Ramos (cell line): Measurements from ENCODE around the gene SMYD5.
"Not testable (repeated sequence)": the region's sequence is repeated elsewhere in the genome, so short reads cannot be mapped to it uniquely, and the experiment has no call there.

Experiments used
- in situ Hi-C: fragments of 300-500 bp; cut with MboI; formaldehyde crosslinking; loops from one replicate; pipeline ENCODE4 v1.14.3; 2022; ENCODE audit warnings: low sequenced_read_pairs; ENCODE audit not compliant: unreplicated experiment

SMYD5 gene

GRCh38 chr2:73214120-73215035 is at the start of gene SMYD5:
TSS of gene SMYD5 (plus strand) at chr2:73214245. CDS start at chr2:73214267, 22 bp downstream.
- in situ Hi-C loops = no loop called here

- in situ Hi-C loops = not testable (repeated sequence)
Measured at GRCh38 chr2:73165978-73166377, 48.1 kb upstream of the SMYD5 start.

DNA sequence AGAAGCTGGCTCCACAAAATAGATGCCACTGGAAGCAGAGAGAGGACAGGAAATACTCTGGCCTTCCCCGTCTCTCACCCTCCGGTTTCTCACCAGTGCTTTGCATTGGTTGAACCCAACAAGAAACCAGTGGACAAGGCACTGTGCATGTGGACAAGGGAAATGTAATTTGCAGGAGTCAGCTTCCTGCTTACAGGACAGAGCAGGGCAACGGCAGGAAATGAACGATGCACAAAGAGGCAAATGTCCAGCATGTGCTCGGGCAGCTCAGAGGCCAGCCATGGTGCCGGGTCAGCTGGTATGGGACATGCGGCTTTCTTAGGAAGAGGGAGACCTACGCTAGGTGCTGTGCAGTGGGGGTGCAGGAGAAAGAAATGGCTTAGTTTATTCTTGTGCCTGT is 47.2 kb upstream of the SMYD5 start:
- in situ Hi-C loops = not testable (repeated sequence)

DNA sequence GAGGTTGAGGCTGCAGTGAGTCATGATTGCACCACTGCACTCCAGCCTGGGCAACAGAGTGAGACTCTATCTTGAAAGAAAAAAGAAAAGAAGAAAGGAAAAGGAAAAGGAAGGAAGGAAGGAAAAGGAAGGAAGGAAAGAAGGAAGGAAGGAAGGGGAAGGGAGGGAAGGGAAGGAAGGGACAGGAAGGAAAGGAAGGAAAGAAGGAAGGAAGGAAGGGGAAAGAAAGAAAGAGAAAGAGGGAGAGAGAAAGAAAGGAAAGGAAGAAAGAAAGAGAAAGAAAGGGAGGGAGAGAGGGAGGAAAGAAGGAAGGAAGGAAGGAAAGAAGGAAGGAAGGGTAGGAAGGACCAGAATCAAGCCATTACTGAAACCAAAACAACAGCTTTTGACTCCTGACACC is 45.7 kb upstream of the SMYD5 start:
- in situ Hi-C loops = not testable (repeated sequence)

- in situ Hi-C loops = loop anchor here (10.0 kb wide), 2 partner anchors 86 to 276 kb away; no protein-coding TSS in a partner anchor
Measured at GRCh38 chr2:73170341-73170740, 43.7 kb upstream of the SMYD5 start.

DNA sequence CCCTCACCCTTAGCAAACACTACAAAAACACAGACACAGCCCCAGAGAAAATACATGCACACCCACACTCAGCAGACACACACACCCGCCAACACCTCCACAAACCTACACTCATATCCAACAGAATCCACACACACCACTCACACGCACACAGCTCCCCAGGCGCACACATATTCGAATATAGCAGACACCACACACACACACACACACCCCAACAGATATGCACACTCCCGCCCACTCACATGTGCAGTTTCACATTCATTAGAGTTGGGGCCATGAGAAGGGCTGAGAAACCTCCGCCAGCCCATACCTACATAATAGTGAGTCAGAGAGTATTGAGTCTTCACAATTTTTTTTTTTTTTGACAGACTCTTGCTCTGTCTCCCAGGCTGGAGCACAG is 41.1 kb upstream of the SMYD5 start:
- in situ Hi-C loops = loop anchor here (10.0 kb wide), 2 partner anchors 88 to 278 kb away; no protein-coding TSS in a partner anchor

- in situ Hi-C loops = loop anchor here (10.0 kb wide), 2 partner anchors 89 to 279 kb away; no protein-coding TSS in a partner anchor
Measured at GRCh38 chr2:73173781-73174180, 40.3 kb upstream of the SMYD5 start.

DNA sequence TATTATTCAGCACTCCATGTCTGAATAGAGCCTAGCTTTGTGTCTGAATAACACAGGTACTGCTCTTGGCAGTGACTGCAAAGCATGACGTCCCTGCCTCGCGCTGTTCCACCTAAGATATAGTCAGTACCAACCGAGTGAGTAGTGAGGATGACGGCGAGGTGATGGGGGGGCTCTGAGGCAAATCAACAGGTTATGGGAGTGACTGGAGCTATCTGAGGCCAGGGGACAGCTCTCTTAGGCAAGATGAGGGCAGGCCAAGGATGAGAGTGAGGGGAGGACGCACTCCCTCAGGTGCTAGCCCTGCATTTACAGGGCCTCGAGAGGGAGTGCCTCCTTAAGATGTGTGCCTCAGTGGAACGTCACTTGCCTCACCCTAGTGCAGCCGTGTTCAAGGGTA is 39.8 kb upstream of the SMYD5 start:
- in situ Hi-C loops = loop anchor here (10.0 kb wide), 2 partner anchors 89 to 279 kb away; no protein-coding TSS in a partner anchor

GRCh38 chr2:73174941-73175662 is 38.9 kb upstream of the SMYD5 start:
- in situ Hi-C loops = loop anchor here (10.0 to 25.0 kb wide), 3 partner anchors 90 to 280 kb away; no protein-coding TSS in a partner anchor

DNA sequence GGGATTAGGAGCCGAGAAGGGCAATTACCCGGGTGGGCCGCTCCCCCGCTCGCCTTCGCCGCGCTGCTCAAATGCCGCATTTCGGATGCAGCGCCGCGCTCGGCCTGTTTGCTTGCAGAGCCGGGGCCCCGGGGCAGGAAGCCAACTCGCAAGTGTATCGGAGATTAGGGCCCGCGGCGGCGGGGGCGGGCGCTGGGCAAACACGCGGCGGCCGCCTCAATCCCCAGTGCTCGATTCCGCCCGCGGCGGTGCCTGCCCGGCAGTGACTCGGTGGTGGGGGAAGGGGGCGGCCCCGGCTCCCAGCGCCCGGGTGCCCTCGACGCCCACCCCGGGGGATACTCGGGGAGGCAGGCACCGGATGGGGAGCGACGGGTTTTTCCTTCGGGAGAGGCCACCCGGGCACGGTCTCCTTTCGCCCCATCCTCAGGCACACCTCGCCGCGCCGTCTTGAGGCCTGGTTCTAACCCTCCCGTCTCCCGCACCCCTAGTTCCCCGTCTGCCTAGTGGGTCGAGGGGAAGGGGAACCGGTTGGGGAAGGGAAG is 38.3 kb upstream of the SMYD5 start:
- in situ Hi-C loops = loop anchor here (10.0 to 25.0 kb wide), 3 partner anchors 91 to 281 kb away; no protein-coding TSS in a partner anchor

DNA sequence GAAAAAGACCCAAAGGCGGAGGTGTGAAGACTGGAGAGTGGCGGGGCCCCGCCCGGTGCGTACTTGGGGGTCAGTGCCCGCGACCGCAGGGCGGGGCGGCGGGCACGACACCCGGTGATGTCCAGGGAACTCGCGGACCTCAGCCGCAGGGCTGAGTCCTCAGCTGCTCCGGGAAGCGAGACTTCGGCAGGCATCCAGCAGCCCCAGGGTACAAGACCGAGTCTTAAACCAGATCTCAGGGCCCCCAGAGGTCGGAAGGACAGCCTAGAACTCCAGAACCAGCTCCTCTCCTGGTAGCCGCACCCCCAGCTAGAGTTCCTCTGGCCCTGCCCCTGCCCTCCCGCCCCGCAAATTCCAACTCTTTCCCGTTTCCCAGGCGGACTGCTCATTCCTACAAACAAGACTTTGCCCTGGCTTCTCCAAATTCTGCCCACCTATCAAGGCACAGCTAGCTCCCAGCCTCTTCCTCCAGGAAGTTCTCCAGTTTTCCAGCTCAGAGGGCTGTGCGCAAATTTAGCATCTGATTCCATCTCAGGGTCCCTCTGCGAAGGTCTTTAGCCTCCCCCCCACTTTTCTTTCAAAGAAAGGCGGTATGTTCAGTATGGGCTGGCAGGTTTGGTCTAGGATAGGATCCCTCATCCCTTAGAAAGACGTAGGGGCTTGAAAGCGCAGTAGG is 37.7 kb upstream of the SMYD5 start:
- in situ Hi-C loops = loop anchor here (10.0 to 25.0 kb wide), 3 partner anchors 92 to 282 kb away; no protein-coding TSS in a partner anchor

GRCh38 chr2:73176881-73177644 is 37.0 kb upstream of the SMYD5 start:
- in situ Hi-C loops = loop anchor here (10.0 to 25.0 kb wide), 3 partner anchors 92 to 282 kb away; no protein-coding TSS in a partner anchor

- in situ Hi-C loops = loop anchor here (10.0 to 25.0 kb wide), 3 partner anchors 93 to 283 kb away; no protein-coding TSS in a partner anchor
Measured at GRCh38 chr2:73177645-73178255, 36.3 kb upstream of the SMYD5 start.

GRCh38 chr2:73185965-73186364 is 28.1 kb upstream of the SMYD5 start:
- in situ Hi-C loops = loop anchor here (25.0 kb wide), 1 partner anchor 199 kb away; no protein-coding TSS in a partner anchor

DNA sequence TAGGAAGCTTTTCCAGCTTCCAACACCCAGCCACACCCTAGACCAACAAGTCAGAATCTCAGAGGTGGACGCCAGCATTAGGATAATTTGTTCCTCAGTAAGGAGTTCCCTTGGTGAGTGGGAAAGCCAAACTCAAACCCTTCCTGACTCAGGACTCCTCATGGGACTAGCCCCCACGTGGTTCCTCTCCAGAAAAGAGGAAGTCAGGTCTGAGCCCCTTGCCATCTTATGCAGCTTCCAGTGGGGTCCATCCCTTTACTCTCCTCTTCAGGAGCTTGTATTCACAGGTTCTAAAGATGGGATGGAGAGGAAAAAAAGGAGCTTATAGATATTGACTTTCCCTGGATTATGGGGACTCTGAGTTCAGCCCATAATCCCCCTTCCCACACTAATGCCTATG is 26.5 kb upstream of the SMYD5 start:
- in situ Hi-C loops = loop anchor here (25.0 kb wide), 1 partner anchor 200 kb away; no protein-coding TSS in a partner anchor

DNA sequence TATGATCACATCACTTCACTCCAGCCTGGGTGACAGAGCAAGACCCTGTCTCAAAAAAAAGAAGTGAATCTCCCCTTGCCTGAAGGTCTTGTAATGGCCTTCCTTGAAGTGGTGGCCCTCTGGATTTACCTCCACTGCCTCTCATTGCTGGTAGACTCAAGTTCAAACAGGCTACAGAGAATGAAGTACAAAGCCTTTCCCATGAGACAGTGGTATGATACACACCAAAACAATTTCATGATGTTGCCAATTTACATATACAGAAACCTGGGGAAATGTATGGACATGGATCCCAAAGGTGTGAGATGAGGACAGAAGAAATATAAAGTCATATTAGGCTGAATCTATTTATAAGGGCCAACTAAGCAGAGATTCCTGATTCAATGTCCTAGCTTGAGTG is 16.5 kb upstream of the SMYD5 start:
- in situ Hi-C loops = loop anchor here (25.0 kb wide), 1 partner anchor 210 kb away; no protein-coding TSS in a partner anchor

DNA sequence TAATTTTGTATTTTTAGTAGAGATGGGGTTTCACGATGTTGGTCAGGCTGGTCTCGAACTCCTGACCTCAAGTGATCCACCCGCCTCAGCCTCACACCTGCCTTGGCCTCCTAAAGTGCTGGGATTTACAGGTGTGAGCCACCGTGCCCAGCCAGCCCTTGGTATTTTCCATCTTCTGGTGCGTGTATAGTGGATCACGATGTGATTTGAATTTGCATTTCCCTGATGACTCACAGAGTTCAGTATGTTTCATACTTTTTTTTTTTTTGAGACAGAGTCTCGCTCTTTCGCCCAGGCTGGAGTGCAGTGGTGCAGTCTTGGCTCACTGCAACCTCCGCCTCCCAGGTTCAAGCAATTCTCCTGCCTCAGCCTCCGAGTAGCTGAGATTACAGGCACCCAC is 13.8 kb upstream of the SMYD5 start:
- in situ Hi-C loops = not testable (repeated sequence)
